Measurements from ENCODE around the gene GCLM. TPM values are rescaled to one million over a fixed set of nuclear protein-coding genes. Genes with fewer than 3 reads are reported as not detected.
"Not testable (repeated sequence)": the region's sequence is repeated elsewhere in the genome, so short reads cannot be mapped to it uniquely, and the experiment has no call there.

GCLM gene
- total RNA-seq, 1 experiment from 2014 or later: 28.9 TPM

- intact Hi-C loops (cut with micrococcal nuclease): no loop called here
- Histone ChIP-seq H3K27ac (ENCODE audit: low read depth, low read length) (no peak overlapping the region), H3K4me1 (ENCODE audit: control insufficient read depth in 1 of 2, insufficient read depth in 2 of 2, low read length in 2 of 2) (no peaks in the 10 kb centered on the region), H3K79me2 (ENCODE audit: insufficient read depth, low read length) (no peaks in the 10 kb centered on the region), H3K4me3 (replicated peaks in 1 of 2; ENCODE audit: low read depth in 1 of 2, low read length in 2 of 2) (no peak overlapping the region), H3K9ac (ENCODE audit: low read length) (no peak overlapping the region), H3K27me3 (ENCODE audit: insufficient read depth, low read length) (no peaks in the 10 kb centered on the region), H2AFZ (ENCODE audit: low read depth, low read length, poor library complexity, severe bottlenecking) (no peak overlapping the region), H3K9me2 (ENCODE audit: insufficient read depth) (no peaks in the 10 kb centered on the region), H3K9me3 (ENCODE audit: control insufficient read depth in 1 of 2, insufficient read depth in 1 of 2, low read depth in 1 of 2, low read length in 2 of 2) (peaks cover 0 to 8% of the 10 kb centered on the region in 2 experiments; a peak in 1 of 4 replicates), H3K4me2 (ENCODE audit: low read length) (no peak overlapping the region), H3K36me3 (ENCODE audit: control insufficient read depth in 1 of 2, insufficient read depth in 2 of 2, low read length in 2 of 2) (no peaks in the 10 kb centered on the region), H4K20me1 (ENCODE audit: insufficient read depth) (no peaks in the 10 kb centered on the region)
- BruUV-seq (replicated peaks): no TSS peak
- RAD21 ChIA-PET (ENCODE audit: low non-redundant PET in 1 of 2, low total read pairs in 2 of 2, uncharacterized antibody in 2 of 2, unreplicated experiment in 2 of 2): no interaction called here
- CTCF ChIA-PET: no interaction called here
- TF ChIP-seq YY1 (IDR thresholded peaks at IDR 0.05; ENCODE audit: extremely low read depth, insufficient replicate concordance, low read depth, low read length): no peak
- no peak for TF ChIP-seq CTCF (IDR thresholded peaks at IDR 0.05 in 2 of 3, conservative IDR thresholded peaks at IDR 0.05 in 1 of 3; ENCODE audit: borderline replicate concordance in 1 of 3, insufficient read depth in 1 of 3, low read depth in 2 of 3, low read length in 2 of 3)
- TF ChIP-seq JUND (IDR thresholded peaks at IDR 0.05): no peak
- TF ChIP-seq SP1 (IDR thresholded peaks at IDR 0.05; ENCODE audit: low read depth): no peak
- TF ChIP-seq MAX (IDR thresholded peaks at IDR 0.05): no peak
- no peak for TF ChIP-seq EGR1 (IDR thresholded peaks at IDR 0.05; ENCODE audit: low read depth)
- TF ChIP-seq SIN3A (IDR thresholded peaks at IDR 0.05; ENCODE audit: low read depth): no peak
- no peak for TF ChIP-seq POLR2AphosphoS5 (IDR thresholded peaks at IDR 0.05; ENCODE audit: low read depth, low read length)
- DNase-seq (ENCODE audit: low read depth, low spot score) (no peak), ATAC-seq (no peak)
- POLR2A ChIA-PET: no interaction called here
These were observed 46.5 kb upstream of the GCLM start for GRCh38 chr1:93955765-93956164.

- H3K27me3 ChIP-seq (ENCODE audit: insufficient read depth, low read length); POLR2A ChIA-PET; H3K4me1 ChIP-seq (ENCODE audit: control insufficient read depth in 1 of 2, insufficient read depth in 2 of 2, low read length in 2 of 2); H3K9me3 ChIP-seq (ENCODE audit: control insufficient read depth in 1 of 2, insufficient read depth in 1 of 2, low read depth in 1 of 2, low read length in 2 of 2); H4K20me1 ChIP-seq (ENCODE audit: insufficient read depth); H3K27ac ChIP-seq (ENCODE audit: low read depth, low read length); H3K36me3 ChIP-seq (ENCODE audit: control insufficient read depth in 1 of 2, insufficient read depth in 2 of 2, low read length in 2 of 2); ATAC-seq; H3K79me2 ChIP-seq (ENCODE audit: insufficient read depth, low read length); DNase-seq (ENCODE audit: low read depth, low spot score); H3K9me2 ChIP-seq (ENCODE audit: insufficient read depth); H3K4me2 ChIP-seq (ENCODE audit: low read length); H2AFZ ChIP-seq (ENCODE audit: low read depth, low read length, poor library complexity, severe bottlenecking); H3K9ac ChIP-seq (ENCODE audit: low read length); CTCF ChIA-PET; BruUV-seq (replicated peaks); H3K4me3 ChIP-seq (replicated peaks in 1 of 2; ENCODE audit: low read depth in 1 of 2, low read length in 2 of 2); RAD21 ChIA-PET (ENCODE audit: low non-redundant PET in 1 of 2, low total read pairs in 2 of 2, uncharacterized antibody in 2 of 2, unreplicated experiment in 2 of 2); intact Hi-C loops (cut with micrococcal nuclease): not testable (repeated sequence)
These were observed 37.9 kb upstream of the GCLM start for GRCh38 chr1:93947002-93947686.

All from HCT116 (cell line).